GM12864 (cell line): ENCODE results near the gene SYNDIG1L.

Experiments
- DNase-seq: peaks from one replicate; pipeline ENCODE4 v3.0.0-alpha.2; 2011; ENCODE audit warnings: low read depth
- H3K4me3 ChIP-seq: 2 replicates; pipeline ENCODE4 v1.5.1; 2011; ENCODE audit warnings: mild to moderate bottlenecking, low read depth, low read length, control low read depth
- TF ChIP-seq, protein P1 (sequence below): IDR thresholded peaks from 2 replicates; pipeline ENCODE4 v1.5.1; 2011; ENCODE audit warnings: low read depth, mild to moderate bottlenecking, moderate library complexity, low read length, control low read depth, inconsistent platforms; ENCODE audit errors: missing control alignments

The SYNDIG1L gene

DNA sequence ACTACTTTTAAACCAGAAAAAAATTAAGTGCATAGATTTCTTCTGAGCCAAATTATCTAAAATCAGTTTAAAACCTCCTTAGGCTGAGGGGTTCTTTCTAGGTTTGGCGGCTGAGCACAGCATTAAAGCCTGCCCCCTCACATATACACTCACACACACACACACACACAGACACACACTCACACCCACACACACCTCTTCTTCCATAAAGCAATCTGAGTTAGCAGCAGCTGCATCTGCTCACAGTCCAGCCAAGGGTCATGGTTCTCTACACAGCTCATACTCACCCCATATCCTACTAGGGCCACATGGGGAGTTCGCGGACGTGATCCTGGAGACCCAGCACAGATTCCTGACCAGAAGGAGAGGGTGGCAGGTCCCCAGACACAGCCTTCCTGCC is 12.4 kb downstream of the SYNDIG1L start:
- DNase-seq, result no peak
- TF ChIP-seq, protein P1, sequence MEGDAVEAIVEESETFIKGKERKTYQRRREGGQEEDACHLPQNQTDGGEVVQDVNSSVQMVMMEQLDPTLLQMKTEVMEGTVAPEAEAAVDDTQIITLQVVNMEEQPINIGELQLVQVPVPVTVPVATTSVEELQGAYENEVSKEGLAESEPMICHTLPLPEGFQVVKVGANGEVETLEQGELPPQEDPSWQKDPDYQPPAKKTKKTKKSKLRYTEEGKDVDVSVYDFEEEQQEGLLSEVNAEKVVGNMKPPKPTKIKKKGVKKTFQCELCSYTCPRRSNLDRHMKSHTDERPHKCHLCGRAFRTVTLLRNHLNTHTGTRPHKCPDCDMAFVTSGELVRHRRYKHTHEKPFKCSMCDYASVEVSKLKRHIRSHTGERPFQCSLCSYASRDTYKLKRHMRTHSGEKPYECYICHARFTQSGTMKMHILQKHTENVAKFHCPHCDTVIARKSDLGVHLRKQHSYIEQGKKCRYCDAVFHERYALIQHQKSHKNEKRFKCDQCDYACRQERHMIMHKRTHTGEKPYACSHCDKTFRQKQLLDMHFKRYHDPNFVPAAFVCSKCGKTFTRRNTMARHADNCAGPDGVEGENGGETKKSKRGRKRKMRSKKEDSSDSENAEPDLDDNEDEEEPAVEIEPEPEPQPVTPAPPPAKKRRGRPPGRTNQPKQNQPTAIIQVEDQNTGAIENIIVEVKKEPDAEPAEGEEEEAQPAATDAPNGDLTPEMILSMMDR, result no peak
- H3K4me3 ChIP-seq, result no peak overlapping the region

DNA sequence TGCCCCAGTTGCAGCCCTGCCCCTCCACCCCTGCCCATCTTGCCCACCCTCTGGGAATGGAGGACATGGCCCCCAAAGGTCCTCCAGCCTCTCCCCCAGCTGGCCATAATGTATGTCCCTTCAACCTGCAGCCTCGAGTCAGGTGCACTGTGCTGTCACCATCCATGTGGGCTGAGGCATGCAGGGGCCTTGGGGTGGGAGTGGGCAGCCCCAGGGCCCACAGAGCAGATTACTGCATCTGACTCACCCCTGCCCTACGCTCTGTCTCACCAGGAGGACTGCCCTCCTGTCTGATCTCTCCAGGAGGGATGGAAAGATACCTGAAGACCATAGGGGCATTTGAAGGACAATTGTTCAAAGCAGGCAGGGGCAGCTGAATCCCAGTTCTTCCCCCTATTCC is 13.3 kb downstream of the SYNDIG1L start:
- TF ChIP-seq, protein P1, result no peak
- no peak overlapping the region for H3K4me3 ChIP-seq
- no peak for DNase-seq

- no peak for DNase-seq
- TF ChIP-seq, protein P1, result no peak
- H3K4me3 ChIP-seq, result no peak overlapping the region
These were observed 14.3 kb downstream of the SYNDIG1L start for GRCh38 chr14:74411671-74412070.

DNA sequence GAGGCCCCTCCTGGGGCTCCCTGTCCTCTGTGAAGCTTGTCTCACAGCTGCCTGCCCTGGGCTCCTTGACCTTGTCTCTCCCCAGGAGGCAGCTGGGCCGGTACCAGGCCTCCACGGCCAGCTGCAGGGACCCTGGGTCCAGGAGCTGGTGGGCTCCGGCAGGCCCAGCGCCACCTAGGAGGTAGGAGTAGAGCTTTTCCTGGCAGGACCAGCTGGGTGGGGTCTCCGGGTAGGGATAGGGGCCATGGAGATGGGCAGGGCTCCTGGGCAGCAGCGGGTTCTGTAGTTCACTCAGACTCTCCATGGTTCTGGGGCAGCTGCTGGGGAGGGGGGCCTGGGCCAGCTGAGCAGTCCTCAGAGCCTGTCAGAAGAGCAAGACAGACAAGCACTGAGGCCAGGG is 16.6 kb downstream of the SYNDIG1L start:
- no peak for DNase-seq
- TF ChIP-seq, protein P1, result no peak
- no peak overlapping the region for H3K4me3 ChIP-seq

- no peak overlapping the region for H3K4me3 ChIP-seq
- TF ChIP-seq, protein P1, result no peak
- no peak for DNase-seq
These were observed 17.1 kb downstream of the SYNDIG1L start for GRCh38 chr14:74408870-74409269.

DNA sequence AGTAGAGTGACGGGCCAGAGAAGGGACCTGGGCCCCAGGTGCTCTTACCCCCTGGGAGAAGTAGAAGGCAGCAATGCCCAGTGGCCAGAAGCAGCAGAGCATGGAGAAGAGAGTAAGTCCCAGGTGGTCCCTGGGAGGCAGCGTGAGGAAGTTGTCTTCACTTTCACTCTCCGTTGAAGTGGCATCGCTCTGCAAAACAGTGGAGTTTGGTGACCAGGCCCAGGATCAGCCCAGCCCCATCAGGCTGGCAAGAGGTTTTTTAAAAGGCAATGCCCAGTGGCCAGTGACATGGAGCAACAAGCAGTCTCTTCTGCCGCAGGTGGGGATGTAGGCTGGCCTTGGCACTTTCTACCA is 18.2 kb downstream of the SYNDIG1L start:
- DNase-seq, result no peak
- H3K4me3 ChIP-seq, result no peak overlapping the region
- TF ChIP-seq, protein P1, result no peak

DNA sequence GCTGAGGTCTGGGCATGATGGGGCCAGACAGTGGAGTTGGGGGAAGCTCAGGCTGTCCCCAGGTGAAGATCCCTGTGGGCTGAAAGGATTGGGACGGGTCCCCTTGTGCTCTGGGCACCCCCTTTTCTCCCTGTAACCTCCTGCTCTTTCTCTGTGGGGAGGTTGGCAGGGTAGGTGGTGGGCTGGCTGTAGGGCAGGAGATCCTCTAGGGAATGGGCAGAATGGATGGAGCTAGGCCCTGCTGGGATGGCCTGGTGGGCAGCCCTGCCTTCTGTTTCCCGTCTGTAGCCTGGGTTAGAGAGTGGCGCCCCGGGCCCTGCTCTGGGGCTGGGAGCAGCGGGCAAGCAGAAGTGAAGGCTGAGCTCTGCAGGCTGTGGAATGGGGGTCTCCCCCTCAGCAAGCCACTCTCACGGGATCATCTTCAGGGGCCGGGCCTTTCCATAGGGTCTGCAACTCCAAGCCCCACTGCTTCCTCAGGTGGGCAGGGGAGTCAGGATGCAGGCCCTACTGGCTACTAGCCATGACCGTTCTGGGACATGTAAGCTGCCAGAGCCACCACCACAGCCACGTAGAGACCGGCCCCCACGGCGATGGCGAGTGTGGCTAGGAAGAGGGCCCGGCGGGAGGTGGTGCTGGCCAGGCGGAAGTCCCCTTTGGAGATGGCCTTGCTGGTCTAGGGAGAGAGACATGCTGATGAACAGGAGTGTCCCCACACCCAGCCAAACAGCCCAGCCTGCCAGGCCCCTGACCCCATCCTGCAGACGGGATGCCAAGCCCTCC is 18.8 kb downstream of the SYNDIG1L start:
- DNase-seq, result no peak
- TF ChIP-seq, protein P1, result no peak
- H3K4me3 ChIP-seq, result no peak overlapping the region
